Measurements from ENCODE around the gene ABL2.
"Not testable (repeated sequence)": the region's sequence is repeated elsewhere in the genome, so short reads cannot be mapped to it uniquely, and the experiment has no call there.

ABL2 gene

GRCh38 chr1:179229214-179230140 lies at the start of gene ABL2:
ABL2 (minus strand) TSS chr1:179229677; CDS start chr1:179229397, 280 bp downstream.
- no peak for DNase-seq (ENCODE audit: low read depth)

- DNase-seq (ENCODE audit: low read depth), result no peak
Measured at GRCh38 chr1:179278920-179279319, 49.4 kb upstream of the ABL2 start.

- DNase-seq (ENCODE audit: low read depth), result not testable (repeated sequence)
Measured at GRCh38 chr1:179274424-179274823, 44.9 kb upstream of the ABL2 start.

GRCh38 chr1:179269071-179269470 lies 39.6 kb upstream of the ABL2 start:
- DNase-seq (ENCODE audit: low read depth), result no peak

GRCh38 chr1:179264507-179264906 lies 35.0 kb upstream of the ABL2 start:
- DNase-seq (ENCODE audit: low read depth), result peak; percentile 80

- no peak for DNase-seq (ENCODE audit: low read depth)
Measured at GRCh38 chr1:179263121-179263520, 33.6 kb upstream of the ABL2 start.

- DNase-seq (ENCODE audit: low read depth), result no peak
Measured at GRCh38 chr1:179262183-179262582, 32.7 kb upstream of the ABL2 start.

- peak; percentile 90 for DNase-seq (ENCODE audit: low read depth)
Measured at GRCh38 chr1:179253286-179253972, 24.0 kb upstream of the ABL2 start.

- no peak for DNase-seq (ENCODE audit: low read depth)
Measured at GRCh38 chr1:179252606-179253005, 23.1 kb upstream of the ABL2 start.

GRCh38 chr1:179251675-179252074 lies 22.2 kb upstream of the ABL2 start:
- DNase-seq (ENCODE audit: low read depth), result peak; percentile 80

- DNase-seq (ENCODE audit: low read depth), result no peak
Measured at GRCh38 chr1:179247923-179248322, 18.4 kb upstream of the ABL2 start.

- DNase-seq (ENCODE audit: low read depth), result not testable (repeated sequence)
Measured at GRCh38 chr1:179245426-179245825, 15.9 kb upstream of the ABL2 start.

GRCh38 chr1:179241530-179242097 lies 12.1 kb upstream of the ABL2 start:
- DNase-seq (ENCODE audit: low read depth), result no peak

GRCh38 chr1:179237222-179237621 lies 7.7 kb upstream of the ABL2 start:
- DNase-seq (ENCODE audit: low read depth), result no peak

GRCh38 chr1:179234863-179235262 lies 5.4 kb upstream of the ABL2 start:
- no peak for DNase-seq (ENCODE audit: low read depth)

- peak; percentile 74 for DNase-seq (ENCODE audit: low read depth)
Measured at GRCh38 chr1:179231923-179232322, 2.4 kb upstream of the ABL2 start.

GRCh38 chr1:179230721-179231120 lies 1.2 kb upstream of the ABL2 start:
- DNase-seq (ENCODE audit: low read depth), result no peak

GRCh38 chr1:179230251-179230650 lies 774 bp upstream of the ABL2 start:
- DNase-seq (ENCODE audit: low read depth), result peak; percentile 54

- DNase-seq (ENCODE audit: low read depth), result no peak
Measured at GRCh38 chr1:179228783-179229213, 679 bp downstream of the ABL2 start.

- DNase-seq (ENCODE audit: low read depth), result no peak
Measured at GRCh38 chr1:179226738-179227137, 2.7 kb downstream of the ABL2 start.

- DNase-seq (ENCODE audit: low read depth), result not testable (repeated sequence)
Measured at GRCh38 chr1:179224466-179224865, 5.0 kb downstream of the ABL2 start.

GRCh38 chr1:179221121-179221520 lies 8.4 kb downstream of the ABL2 start:
- DNase-seq (ENCODE audit: low read depth), result not testable (repeated sequence)
